Astrocyte (in vitro differentiated cells and primary cell): ENCODE data around the gene RNF175.

ENCODE experiments used
- EZH2 ChIP-seq: IDR thresholded peaks from 2 replicates; pipeline ENCODE4 v1.6.1; 2012; ENCODE audit warnings: mild to moderate bottlenecking, low read length, inconsistent platforms; ENCODE audit not compliant: insufficient read depth
- TF ChIP-seq, protein P1 (sequence below): IDR thresholded peaks from 2 replicates; pipeline ENCODE4 v1.5.1; 2011; ENCODE audit warnings: low read depth, mild to moderate bottlenecking, inconsistent platforms, low read length, moderate library complexity; ENCODE audit not compliant: insufficient read depth

DNA sequence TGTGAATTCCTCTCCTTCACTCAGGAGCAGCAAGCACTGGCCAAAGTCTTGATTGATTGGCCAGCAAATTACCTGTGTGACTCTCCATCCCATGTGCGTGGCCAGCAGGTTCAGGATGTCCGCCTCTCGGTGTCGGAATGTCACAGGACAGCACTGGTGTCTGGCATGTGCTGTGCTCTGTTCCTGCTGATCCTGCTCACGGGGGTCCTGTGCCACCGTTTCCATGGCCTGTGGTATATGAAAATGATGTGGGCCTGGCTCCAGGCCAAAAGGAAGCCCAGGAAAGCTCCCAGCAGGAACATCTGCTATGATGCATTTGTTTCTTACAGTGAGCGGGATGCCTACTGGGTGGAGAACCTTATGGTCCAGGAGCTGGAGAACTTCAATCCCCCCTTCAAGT, 55.3 kb downstream of the RNF175 start:
- TF ChIP-seq, protein P1, sequence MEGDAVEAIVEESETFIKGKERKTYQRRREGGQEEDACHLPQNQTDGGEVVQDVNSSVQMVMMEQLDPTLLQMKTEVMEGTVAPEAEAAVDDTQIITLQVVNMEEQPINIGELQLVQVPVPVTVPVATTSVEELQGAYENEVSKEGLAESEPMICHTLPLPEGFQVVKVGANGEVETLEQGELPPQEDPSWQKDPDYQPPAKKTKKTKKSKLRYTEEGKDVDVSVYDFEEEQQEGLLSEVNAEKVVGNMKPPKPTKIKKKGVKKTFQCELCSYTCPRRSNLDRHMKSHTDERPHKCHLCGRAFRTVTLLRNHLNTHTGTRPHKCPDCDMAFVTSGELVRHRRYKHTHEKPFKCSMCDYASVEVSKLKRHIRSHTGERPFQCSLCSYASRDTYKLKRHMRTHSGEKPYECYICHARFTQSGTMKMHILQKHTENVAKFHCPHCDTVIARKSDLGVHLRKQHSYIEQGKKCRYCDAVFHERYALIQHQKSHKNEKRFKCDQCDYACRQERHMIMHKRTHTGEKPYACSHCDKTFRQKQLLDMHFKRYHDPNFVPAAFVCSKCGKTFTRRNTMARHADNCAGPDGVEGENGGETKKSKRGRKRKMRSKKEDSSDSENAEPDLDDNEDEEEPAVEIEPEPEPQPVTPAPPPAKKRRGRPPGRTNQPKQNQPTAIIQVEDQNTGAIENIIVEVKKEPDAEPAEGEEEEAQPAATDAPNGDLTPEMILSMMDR, result no peak
- TF ChIP-seq EZH2, result no peak
